ENCODE results near the gene LRP1B. TPM values are rescaled to one million over a fixed set of nuclear protein-coding genes. Genes with fewer than 3 reads are reported as not detected.

The LRP1B gene
- total and polyA plus RNA-seq, 2 donors from 2014 or later, result 0.69 to 1.2 TPM

DNA sequence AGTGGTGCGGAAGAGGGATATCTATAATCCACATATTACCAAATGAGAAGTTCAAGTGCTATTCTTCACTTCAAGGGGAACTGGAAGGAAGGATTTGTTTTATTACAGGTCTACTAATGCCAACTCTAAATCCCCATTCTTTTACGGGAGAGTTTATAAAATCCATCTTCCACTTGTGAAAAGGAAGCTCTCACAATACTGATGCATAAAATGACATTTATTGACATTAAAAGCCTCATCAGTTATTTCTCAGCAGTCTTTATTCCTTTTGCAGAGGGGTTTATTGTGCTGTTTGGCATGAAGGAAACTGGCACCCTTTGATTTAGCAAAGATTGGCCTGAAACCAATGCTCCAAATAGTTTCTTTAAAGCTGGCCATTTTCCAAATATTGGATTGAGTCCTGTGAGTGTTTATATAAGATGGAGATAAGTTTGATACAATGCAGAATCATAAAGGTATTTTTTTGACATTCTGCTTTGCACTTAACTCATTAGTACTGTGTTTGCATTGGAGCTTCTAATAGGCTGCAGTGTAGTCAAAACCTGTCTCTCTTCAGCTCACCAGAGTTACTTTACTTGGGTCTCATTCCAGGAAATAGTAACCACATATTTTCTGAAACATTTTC is 26.6 kb downstream of the LRP1B start:
- H3K9ac ChIP-seq (ENCODE audit: low read length in 3 of 3), result no peak overlapping the region
- TF ChIP-seq, protein P1, sequence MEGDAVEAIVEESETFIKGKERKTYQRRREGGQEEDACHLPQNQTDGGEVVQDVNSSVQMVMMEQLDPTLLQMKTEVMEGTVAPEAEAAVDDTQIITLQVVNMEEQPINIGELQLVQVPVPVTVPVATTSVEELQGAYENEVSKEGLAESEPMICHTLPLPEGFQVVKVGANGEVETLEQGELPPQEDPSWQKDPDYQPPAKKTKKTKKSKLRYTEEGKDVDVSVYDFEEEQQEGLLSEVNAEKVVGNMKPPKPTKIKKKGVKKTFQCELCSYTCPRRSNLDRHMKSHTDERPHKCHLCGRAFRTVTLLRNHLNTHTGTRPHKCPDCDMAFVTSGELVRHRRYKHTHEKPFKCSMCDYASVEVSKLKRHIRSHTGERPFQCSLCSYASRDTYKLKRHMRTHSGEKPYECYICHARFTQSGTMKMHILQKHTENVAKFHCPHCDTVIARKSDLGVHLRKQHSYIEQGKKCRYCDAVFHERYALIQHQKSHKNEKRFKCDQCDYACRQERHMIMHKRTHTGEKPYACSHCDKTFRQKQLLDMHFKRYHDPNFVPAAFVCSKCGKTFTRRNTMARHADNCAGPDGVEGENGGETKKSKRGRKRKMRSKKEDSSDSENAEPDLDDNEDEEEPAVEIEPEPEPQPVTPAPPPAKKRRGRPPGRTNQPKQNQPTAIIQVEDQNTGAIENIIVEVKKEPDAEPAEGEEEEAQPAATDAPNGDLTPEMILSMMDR (IDR thresholded peaks at IDR 0.05; ENCODE audit: borderline replicate concordance, extremely low read depth, insufficient read depth), result no peak
- H3K27me3 ChIP-seq (ENCODE audit: control insufficient read depth, insufficient read depth, low read length), result no peaks in the 10 kb centered on the region
- DNase-seq, result no peak
- H3K36me3 ChIP-seq (ENCODE audit: control insufficient read depth in 2 of 3, insufficient read depth in 3 of 3, low read length in 3 of 3), result no peaks in the 10 kb centered on the region
- H3K4me3 ChIP-seq (ENCODE audit: low read length in 3 of 3), result no peak overlapping the region
- intact Hi-C loops (cut with DNase I), result no loop called here
- no peak for FAIRE-seq
- H3K9me3 ChIP-seq (ENCODE audit: control insufficient read depth in 2 of 3, insufficient read depth in 1 of 3, low read length in 3 of 3), result no peaks in the 10 kb centered on the region
- H3K27ac ChIP-seq (ENCODE audit: low read depth in 2 of 2, low read length in 2 of 2), result no peak overlapping the region
- no peaks in the 10 kb centered on the region for H3K4me1 ChIP-seq (ENCODE audit: control insufficient read depth in 2 of 3, insufficient read depth in 2 of 3, low read depth in 1 of 3, low read length in 3 of 3)

DNA sequence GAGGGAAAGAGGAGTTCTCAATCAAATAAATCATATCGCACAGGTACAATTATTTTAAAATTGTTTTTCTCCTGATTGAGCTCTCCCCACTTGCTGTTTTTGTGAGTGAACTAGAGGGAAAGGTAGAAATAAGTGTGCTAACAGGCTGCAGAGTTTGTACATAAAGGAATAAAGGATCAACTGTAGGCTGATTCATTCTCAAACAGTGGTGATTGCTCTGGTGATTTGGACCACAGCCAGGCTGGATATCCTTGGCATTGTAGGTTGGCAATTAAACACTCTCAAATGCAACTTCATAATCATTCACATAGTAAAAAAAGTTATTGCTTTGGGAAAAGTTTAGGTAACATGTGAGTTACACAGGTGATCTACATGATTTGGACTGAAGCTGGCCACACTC is 29.8 kb downstream of the LRP1B start:
- FAIRE-seq (no peak), DNase-seq (no peak)
- H3K4me1 ChIP-seq (ENCODE audit: control insufficient read depth in 2 of 3, insufficient read depth in 2 of 3, low read depth in 1 of 3, low read length in 3 of 3), result no peaks in the 10 kb centered on the region
- TF ChIP-seq, protein P1 (IDR thresholded peaks at IDR 0.05; ENCODE audit: borderline replicate concordance, extremely low read depth, insufficient read depth), result no peak
- no peaks in the 10 kb centered on the region for H3K27me3 ChIP-seq (ENCODE audit: control insufficient read depth, insufficient read depth, low read length)
- H3K36me3 ChIP-seq (ENCODE audit: control insufficient read depth in 2 of 3, insufficient read depth in 3 of 3, low read length in 3 of 3), result no peaks in the 10 kb centered on the region
- no peak overlapping the region for H3K4me3 ChIP-seq (ENCODE audit: low read length in 3 of 3)
- no peak overlapping the region for H3K9ac ChIP-seq (ENCODE audit: low read length in 3 of 3)
- intact Hi-C loops (cut with DNase I), result no loop called here
- H3K9me3 ChIP-seq (ENCODE audit: control insufficient read depth in 2 of 3, insufficient read depth in 1 of 3, low read length in 3 of 3), result no peaks in the 10 kb centered on the region
- H3K27ac ChIP-seq (ENCODE audit: low read depth in 2 of 2, low read length in 2 of 2), result no peak overlapping the region

DNA sequence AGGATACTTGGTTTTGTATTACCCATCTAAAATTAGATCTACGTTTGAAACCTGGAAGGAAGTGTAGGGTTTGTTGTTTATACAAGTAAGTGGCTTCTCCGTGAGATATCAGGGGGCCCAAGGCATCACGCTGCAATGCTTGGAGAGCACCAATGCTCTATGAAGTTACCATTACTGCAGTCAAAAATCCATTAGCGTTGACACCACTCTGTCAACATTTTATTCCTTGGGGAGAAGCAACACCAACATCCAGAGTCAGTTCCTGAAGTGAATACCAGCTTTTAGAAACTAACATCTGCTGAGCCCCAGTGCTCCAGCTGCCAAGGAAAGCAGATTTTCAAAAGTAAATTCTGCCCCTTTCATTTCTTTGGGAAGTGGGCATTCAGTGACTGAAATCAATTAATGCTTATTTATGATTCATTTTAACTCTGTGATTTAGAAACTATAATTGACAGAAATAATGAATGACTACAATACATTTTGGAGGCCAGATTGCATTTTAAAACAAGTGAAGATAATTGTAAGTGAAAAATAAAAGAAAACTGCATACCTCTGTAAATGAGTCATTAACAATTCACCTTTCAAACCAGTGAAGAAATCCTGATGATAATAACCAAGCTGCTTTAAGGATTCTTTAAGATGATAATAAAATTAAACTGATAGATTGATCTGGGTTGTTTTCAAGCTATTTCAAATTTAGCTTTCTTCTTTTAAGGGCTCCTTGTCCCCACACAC is 30.5 kb downstream of the LRP1B start:
- H3K9me3 ChIP-seq (ENCODE audit: control insufficient read depth in 2 of 3, insufficient read depth in 1 of 3, low read length in 3 of 3), result no peaks in the 10 kb centered on the region
- no peak overlapping the region for H3K9ac ChIP-seq (ENCODE audit: low read length in 3 of 3)
- H3K4me3 ChIP-seq (ENCODE audit: low read length in 3 of 3), result no peak overlapping the region
- no peak for DNase-seq
- no peak overlapping the region for H3K27ac ChIP-seq (ENCODE audit: low read depth in 2 of 2, low read length in 2 of 2)
- intact Hi-C loops (cut with DNase I), result no loop called here
- no peaks in the 10 kb centered on the region for H3K27me3 ChIP-seq (ENCODE audit: control insufficient read depth, insufficient read depth, low read length)
- TF ChIP-seq, protein P1 (IDR thresholded peaks at IDR 0.05; ENCODE audit: borderline replicate concordance, extremely low read depth, insufficient read depth), result no peak
- no peak for FAIRE-seq
- H3K4me1 ChIP-seq (ENCODE audit: control insufficient read depth in 2 of 3, insufficient read depth in 2 of 3, low read depth in 1 of 3, low read length in 3 of 3), result no peaks in the 10 kb centered on the region
- no peaks in the 10 kb centered on the region for H3K36me3 ChIP-seq (ENCODE audit: control insufficient read depth in 2 of 3, insufficient read depth in 3 of 3, low read length in 3 of 3)
